Measurements from ENCODE around the gene AHRR. TPM values are rescaled to one million over a fixed set of nuclear protein-coding genes. Genes with fewer than 3 reads are reported as not detected.

AHRR gene
- total and polyA plus RNA-seq, 7 donors = under 0.01 to 1.8 (median 1.0) TPM; not detected in 1

GRCh38 chr5:387491-388265 lies 66.2 kb downstream of the AHRR start:
- H3K36me3 ChIP-seq = no peaks in the 10 kb centered on the region
- intact Hi-C loops (cut with DNase I) = no loop called here
- peaks cover 0 to 6% (median 4%) of the 10 kb centered on the region in 4 donors for H3K9me3 ChIP-seq
- no peak for TF ChIP-seq EP300 (IDR thresholded peaks at IDR 0.05)
- no peak for TF ChIP-seq POLR2A (IDR thresholded peaks at IDR 0.05)
- no peak for TF ChIP-seq POLR2AphosphoS5 (IDR thresholded peaks at IDR 0.05)
- TF ChIP-seq CTCF (IDR thresholded peaks at IDR 0.05) = no peak
- no peak overlapping the region for H3K4me3 ChIP-seq
- no peak for DNase-seq
- H3K27ac ChIP-seq = no peak overlapping the region
- H3K4me1 ChIP-seq = no peaks in the 10 kb centered on the region
- WGBS, 2 donors = 90 to 91% methylated on average over 18 of the region's 18 CpGs
- peaks cover 0 to 14% (median 0%) of the 10 kb centered on the region in 3 donors for H3K27me3 ChIP-seq

GRCh38 chr5:388266-389196 lies 67.0 kb downstream of the AHRR start:
- TF ChIP-seq POLR2A (IDR thresholded peaks at IDR 0.05) (no peak), EP300 (IDR thresholded peaks at IDR 0.05) (no peak), POLR2AphosphoS5 (IDR thresholded peaks at IDR 0.05) (no peak), CTCF (IDR thresholded peaks at IDR 0.05) (no peak)
- 85 to 87% methylated on average over 34 of the region's 34 CpGs for WGBS, 2 donors
- peak; percentile 59 for DNase-seq
- peaks cover 0 to 14% (median 0%) of the 10 kb centered on the region in 3 donors for H3K27me3 ChIP-seq
- intact Hi-C loops (cut with DNase I) = no loop called here
- no peaks in the 10 kb centered on the region for H3K4me1 ChIP-seq
- H3K27ac ChIP-seq = no peak overlapping the region
- H3K4me3 ChIP-seq = no peak overlapping the region
- H3K9me3 ChIP-seq = peaks cover 0 to 6% (median 4%) of the 10 kb centered on the region in 4 donors
- no peaks in the 10 kb centered on the region for H3K36me3 ChIP-seq

GRCh38 chr5:389197-389821 lies 67.8 kb downstream of the AHRR start:
- DNase-seq = no peak
- peaks cover 0 to 14% (median 0%) of the 10 kb centered on the region in 3 donors for H3K27me3 ChIP-seq
- WGBS, 2 donors = 90 to 91% methylated on average over 32 of the region's 32 CpGs
- no peaks in the 10 kb centered on the region for H3K36me3 ChIP-seq
- no peak overlapping the region for H3K4me3 ChIP-seq
- intact Hi-C loops (cut with DNase I) = no loop called here
- H3K4me1 ChIP-seq = no peaks in the 10 kb centered on the region
- no peak overlapping the region for H3K27ac ChIP-seq
- TF ChIP-seq CTCF (IDR thresholded peaks at IDR 0.05) (no peak), EP300 (IDR thresholded peaks at IDR 0.05) (no peak), POLR2AphosphoS5 (IDR thresholded peaks at IDR 0.05) (no peak), POLR2A (IDR thresholded peaks at IDR 0.05) (no peak)
- H3K9me3 ChIP-seq = peaks cover 0 to 6% (median 4%) of the 10 kb centered on the region in 4 donors

GRCh38 chr5:389891-390622 lies 68.5 kb downstream of the AHRR start:
- H3K9me3 ChIP-seq = peaks cover 0 to 5% (median 3%) of the 10 kb centered on the region in 4 donors
- DNase-seq = no peak
- no peaks in the 10 kb centered on the region for H3K36me3 ChIP-seq
- H3K27ac ChIP-seq = no peak overlapping the region
- no peaks in the 10 kb centered on the region for H3K4me1 ChIP-seq
- TF ChIP-seq EP300 (IDR thresholded peaks at IDR 0.05) (no peak), POLR2AphosphoS5 (IDR thresholded peaks at IDR 0.05) (no peak), CTCF (IDR thresholded peaks at IDR 0.05) (no peak), POLR2A (IDR thresholded peaks at IDR 0.05) (no peak)
- intact Hi-C loops (cut with DNase I) = no loop called here
- WGBS, 2 donors = 53 to 86% methylated on average over 26 of the region's 26 CpGs
- peaks cover 0 to 14% (median 0%) of the 10 kb centered on the region in 3 donors for H3K27me3 ChIP-seq
- H3K4me3 ChIP-seq = no peak overlapping the region

Measured in sigmoid colon (tissue), 7 donors.